GM13976 (cell line): ENCODE results near the gene UBAC2.

ENCODE experiments used
- DNase-seq: peaks from one replicate; pipeline ENCODE4 v3.0.0; 2012; ENCODE audit warnings: low spot score
- in situ Hi-C: fragments of 300-500 bp; cut with MboI; formaldehyde crosslinking; loops from one replicate; pipeline ENCODE4 v1.12.0; 2022; ENCODE audit warnings: low sequenced_read_pairs, mixed read lengths, inconsistent platforms; ENCODE audit not compliant: unreplicated experiment
- TF ChIP-seq, protein P1 (sequence below): IDR thresholded peaks from 2 replicates; pipeline ENCODE4 v1.5.1; 2012; ENCODE audit warnings: borderline replicate concordance, mild to moderate bottlenecking; ENCODE audit not compliant: insufficient read depth; ENCODE audit errors: extremely low read depth, missing control alignments, control extremely low read depth

UBAC2 gene

DNA sequence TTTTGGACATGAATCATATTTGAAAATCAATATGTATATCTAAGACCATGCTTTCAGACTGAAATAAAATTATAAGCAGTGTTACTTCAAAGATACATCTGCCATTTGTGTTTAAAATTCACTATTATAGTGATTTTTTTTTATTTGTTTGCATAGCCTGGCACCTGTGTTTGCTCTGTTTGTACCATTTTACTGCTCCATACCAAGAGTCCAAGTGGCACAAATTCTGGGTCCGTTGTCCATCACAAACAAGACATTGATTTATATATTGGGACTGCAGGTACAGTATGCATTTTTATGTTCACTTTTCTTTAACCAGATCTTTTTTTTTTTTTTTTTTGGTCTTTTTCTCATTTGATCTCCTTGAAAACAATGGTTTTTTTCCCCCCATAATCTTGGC, 113.3 kb downstream of the UBAC2 start:
- in situ Hi-C loops, result no loop called here
- DNase-seq, result no peak
- TF ChIP-seq, protein P1, sequence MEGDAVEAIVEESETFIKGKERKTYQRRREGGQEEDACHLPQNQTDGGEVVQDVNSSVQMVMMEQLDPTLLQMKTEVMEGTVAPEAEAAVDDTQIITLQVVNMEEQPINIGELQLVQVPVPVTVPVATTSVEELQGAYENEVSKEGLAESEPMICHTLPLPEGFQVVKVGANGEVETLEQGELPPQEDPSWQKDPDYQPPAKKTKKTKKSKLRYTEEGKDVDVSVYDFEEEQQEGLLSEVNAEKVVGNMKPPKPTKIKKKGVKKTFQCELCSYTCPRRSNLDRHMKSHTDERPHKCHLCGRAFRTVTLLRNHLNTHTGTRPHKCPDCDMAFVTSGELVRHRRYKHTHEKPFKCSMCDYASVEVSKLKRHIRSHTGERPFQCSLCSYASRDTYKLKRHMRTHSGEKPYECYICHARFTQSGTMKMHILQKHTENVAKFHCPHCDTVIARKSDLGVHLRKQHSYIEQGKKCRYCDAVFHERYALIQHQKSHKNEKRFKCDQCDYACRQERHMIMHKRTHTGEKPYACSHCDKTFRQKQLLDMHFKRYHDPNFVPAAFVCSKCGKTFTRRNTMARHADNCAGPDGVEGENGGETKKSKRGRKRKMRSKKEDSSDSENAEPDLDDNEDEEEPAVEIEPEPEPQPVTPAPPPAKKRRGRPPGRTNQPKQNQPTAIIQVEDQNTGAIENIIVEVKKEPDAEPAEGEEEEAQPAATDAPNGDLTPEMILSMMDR, result no peak

DNA sequence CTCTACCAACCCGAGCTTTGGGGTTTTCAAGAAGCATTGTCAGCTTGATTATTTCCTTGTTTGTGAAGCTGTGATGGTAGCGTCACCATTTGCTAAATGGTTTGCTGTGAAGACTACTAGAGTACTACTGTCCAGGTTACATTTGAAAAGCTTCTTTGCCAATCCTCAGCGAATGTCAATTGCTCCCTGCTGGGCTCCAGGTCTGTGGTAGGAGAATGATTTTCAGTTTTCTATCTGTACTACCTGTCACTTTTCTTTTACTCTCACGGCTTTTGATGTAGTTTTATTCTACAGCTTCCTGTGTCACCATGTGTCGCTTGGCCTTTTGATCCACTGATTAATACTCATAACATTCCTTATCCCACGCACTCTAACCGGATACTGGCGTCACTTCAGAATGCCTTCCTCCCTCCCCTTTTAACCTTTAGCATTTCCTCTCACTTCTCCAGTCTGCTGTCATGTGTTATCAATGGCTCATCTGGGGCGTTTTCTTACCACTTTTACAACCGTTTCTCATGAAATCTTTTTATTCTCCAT, 114.1 kb downstream of the UBAC2 start:
- in situ Hi-C loops, result no loop called here
- DNase-seq, result no peak
- TF ChIP-seq, protein P1, result no peak

- TF ChIP-seq, protein P1, result no peak
- in situ Hi-C loops, result no loop called here
- no peak for DNase-seq
Observed at GRCh38 chr13:99315186-99315585, 114.5 kb downstream of the UBAC2 start.

- TF ChIP-seq, protein P1, result no peak
- no peak for DNase-seq
- in situ Hi-C loops, result no loop called here
Observed at GRCh38 chr13:99316224-99316623, 115.6 kb downstream of the UBAC2 start.

- no peak for DNase-seq
- TF ChIP-seq, protein P1, result no peak
- in situ Hi-C loops, result no loop called here
Observed at GRCh38 chr13:99316657-99317256, 116.1 kb downstream of the UBAC2 start.

DNA sequence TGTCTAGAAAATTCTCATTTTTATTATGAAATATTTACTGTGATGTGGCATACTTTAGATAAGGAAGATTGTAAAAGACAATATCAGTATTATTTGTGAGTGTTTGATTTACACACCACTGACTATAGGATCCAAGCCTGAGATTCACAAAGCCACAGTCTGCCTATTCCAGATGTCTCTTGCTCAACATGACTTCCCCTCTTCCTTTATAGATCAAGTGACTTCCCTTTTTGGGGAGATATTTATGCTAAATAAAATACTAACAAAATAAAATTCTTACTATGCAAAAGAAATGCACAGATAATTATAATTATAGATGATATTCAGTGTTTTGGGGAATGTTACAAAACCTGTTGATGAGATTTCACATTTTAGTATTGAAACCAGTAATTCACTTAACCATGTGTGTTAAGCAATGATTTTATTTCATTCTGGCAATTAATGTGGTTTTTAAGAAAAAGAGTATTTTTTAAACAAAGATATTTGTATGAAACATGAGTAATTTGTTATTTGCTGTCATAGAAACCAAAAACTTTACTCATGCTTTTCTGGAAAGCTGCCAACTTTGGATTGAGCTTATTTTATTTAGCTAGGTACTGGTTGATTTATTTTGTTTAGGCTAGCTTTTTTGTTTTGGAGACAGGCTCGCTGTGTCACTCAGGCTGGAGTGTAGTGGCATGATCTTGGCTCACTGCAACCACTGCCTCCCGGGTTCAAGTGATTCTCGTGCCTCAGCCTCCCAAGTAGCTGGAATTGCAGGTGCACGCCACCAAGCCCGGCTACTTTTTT, 120.2 kb downstream of the UBAC2 start:
- DNase-seq, result no peak
- TF ChIP-seq, protein P1, result no peak
- in situ Hi-C loops, result no loop called here
